ENCODE data around the gene CDC20B.

- TF ChIP-seq CTCF (IDR thresholded peaks at IDR 0.05) (no peak), GATA2 (CRISPR knock-in tag; IDR thresholded peaks at IDR 0.05) (no peak), TAF1 (IDR thresholded peaks at IDR 0.05; ENCODE audit: borderline replicate concordance, low read depth, low read length) (no peak), SIN3A (IDR thresholded peaks at IDR 0.05; ENCODE audit: borderline replicate concordance, low read depth, low read length) (no peak), YY1 (IDR thresholded peaks at IDR 0.05; ENCODE audit: low read depth) (no peak), EP300 (IDR thresholded peaks at IDR 0.05; ENCODE audit: borderline replicate concordance in 1 of 2, low read depth in 1 of 2, low read length in 1 of 2) (no peak), NFIC (IDR thresholded peaks at IDR 0.05; ENCODE audit: borderline replicate concordance) (no peak), POLR2AphosphoS5 (IDR thresholded peaks at IDR 0.05; ENCODE audit: low read depth, low read length) (no peak), REST (IDR thresholded peaks at IDR 0.05; ENCODE audit: low read depth, low read length) (no peak), NRF1 (IDR thresholded peaks at IDR 0.05; ENCODE audit: low read depth, low read length) (no peak), PBX3 (IDR thresholded peaks at IDR 0.05) (no peak), EZH2phosphoT487 (IDR thresholded peaks at IDR 0.05; ENCODE audit: borderline replicate concordance, low read depth) (no peak), USF2 (IDR thresholded peaks at IDR 0.05; ENCODE audit: borderline replicate concordance, low read depth, low read length) (no peak)
Observed at GRCh38 chr5:55063899-55064298, 109.1 kb downstream of the CDC20B start.

Measured in SK-N-SH (cell line).